OCI-LY3 (cell line): ENCODE data around the gene KDM4B.

ENCODE experiments used
- H2AFZ ChIP-seq: fragments of 200-600, 300-600 bp; shearing (Covaris generic); 2 replicates; pipeline ENCODE4 v1.6.0; 2014; ENCODE audit warnings: antibody characterized with exemption, low read depth, low read length
- H3K27ac ChIP-seq: fragments of 200-600, 300-600 bp; sonication (generic); 2 replicates; pipeline ENCODE4 v1.5.1; 2014; ENCODE audit warnings: mild to moderate bottlenecking, low read length, moderate library complexity, mixed read lengths
- H3K27me3 ChIP-seq: fragments of 200-600, 300-600 bp; sonication (generic); 2 replicates; pipeline ENCODE4 v1.6.1; 2014; ENCODE audit warnings: low read depth, low read length, mixed read lengths
- H3K36me3 ChIP-seq: fragments of 200-600, 300-600 bp; sonication (generic); replicated peaks from 2 replicates; pipeline ENCODE3; 2014; ENCODE audit warnings: low read depth, low read length, mixed read lengths
- H3K4me1 ChIP-seq: fragments of 300-600, 200-600 bp; sonication (generic); 2 replicates; pipeline ENCODE4 v1.6.1; 2014; ENCODE audit warnings: low read length, mixed read lengths
- H3K4me2 ChIP-seq: fragments of 200-600, 300-600 bp; sonication (generic); 2 replicates; pipeline ENCODE4 v1.6.1; 2014; ENCODE audit warnings: low read length, mixed read lengths
- H3K4me3 ChIP-seq: fragments of 300-600, 200-600 bp; sonication (generic); 2 replicates; pipeline ENCODE4 v1.5.1; 2014; ENCODE audit warnings: antibody characterized with exemption, mild to moderate bottlenecking, low read length, moderate library complexity
- H3K79me2 ChIP-seq: fragments of 300-600, 200-600 bp; shearing (Covaris generic); 2 replicates; pipeline ENCODE4 v1.6.1; 2014; ENCODE audit warnings: mild to moderate bottlenecking, low read length, mixed read lengths
- H3K9ac ChIP-seq: fragments of 300-600, 200-600 bp; shearing (Covaris generic); 2 replicates; pipeline ENCODE4 v1.6.0; 2014; ENCODE audit warnings: mild to moderate bottlenecking, low read length, moderate library complexity
- H3K9me3 ChIP-seq: fragments of 200-600, 300-600 bp; shearing (Covaris generic); 2 replicates; pipeline ENCODE4 v1.6.1; 2014; ENCODE audit warnings: low read length, mixed read lengths; ENCODE audit not compliant: insufficient read depth
- H4K20me1 ChIP-seq: fragments of 200-600, 300-600 bp; sonication (generic); 2 replicates; pipeline ENCODE4 v1.6.1; 2016; ENCODE audit warnings: low read length, mixed read lengths; ENCODE audit not compliant: insufficient read depth
- EZH2phosphoT487 ChIP-seq: fragments of 200-600 bp; shearing (Covaris generic); IDR thresholded peaks from 2 replicates; pipeline ENCODE4 v1.6.1; 2018; ENCODE audit warnings: antibody characterized with exemption, mixed run types, low read depth
- TF ChIP-seq, protein P1 (sequence below): fragments of 200-600, 300-600 bp; sonication (generic); IDR thresholded peaks from 2 replicates; pipeline ENCODE4 v1.5.1; 2014; ENCODE audit warnings: antibody characterized with exemption, low read length, low read depth

Gene KDM4B

DNA sequence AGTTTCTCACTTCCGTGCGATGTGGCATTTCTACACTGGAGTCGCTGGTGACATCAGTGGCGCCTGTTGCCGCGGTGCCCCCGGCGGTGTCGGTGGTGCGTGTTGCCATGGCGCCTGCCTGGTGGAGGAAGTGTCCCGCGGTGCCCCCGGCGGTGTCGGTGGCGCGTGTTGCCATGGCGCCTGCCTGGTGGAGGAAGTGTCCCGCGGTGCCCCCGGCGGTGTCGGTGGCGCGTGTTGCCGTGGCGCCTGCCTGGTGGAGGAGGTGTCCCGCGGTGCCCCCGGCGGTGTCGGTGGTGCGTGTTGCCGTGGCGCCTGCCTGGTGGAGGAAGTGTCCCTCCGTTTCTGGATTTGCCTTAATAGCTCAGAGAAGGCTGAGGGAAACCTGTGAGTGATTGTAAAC is 127.6 kb downstream of the KDM4B start:
- Histone ChIP-seq H3K36me3 (peaks cover 43% of the 10 kb centered on the region), H2AFZ (no peak overlapping the region), H3K27me3 (no peaks in the 10 kb centered on the region), H3K4me1 (no peaks in the 10 kb centered on the region), H3K79me2 (no peaks in the 10 kb centered on the region), H3K4me2 (no peak overlapping the region), H3K27ac (no peak overlapping the region), H3K9ac (no peak overlapping the region), H4K20me1 (peaks cover 14% of the 10 kb centered on the region), H3K9me3 (peaks cover 17% of the 10 kb centered on the region), H3K4me3 (no peak overlapping the region)
- TF ChIP-seq, protein P1, sequence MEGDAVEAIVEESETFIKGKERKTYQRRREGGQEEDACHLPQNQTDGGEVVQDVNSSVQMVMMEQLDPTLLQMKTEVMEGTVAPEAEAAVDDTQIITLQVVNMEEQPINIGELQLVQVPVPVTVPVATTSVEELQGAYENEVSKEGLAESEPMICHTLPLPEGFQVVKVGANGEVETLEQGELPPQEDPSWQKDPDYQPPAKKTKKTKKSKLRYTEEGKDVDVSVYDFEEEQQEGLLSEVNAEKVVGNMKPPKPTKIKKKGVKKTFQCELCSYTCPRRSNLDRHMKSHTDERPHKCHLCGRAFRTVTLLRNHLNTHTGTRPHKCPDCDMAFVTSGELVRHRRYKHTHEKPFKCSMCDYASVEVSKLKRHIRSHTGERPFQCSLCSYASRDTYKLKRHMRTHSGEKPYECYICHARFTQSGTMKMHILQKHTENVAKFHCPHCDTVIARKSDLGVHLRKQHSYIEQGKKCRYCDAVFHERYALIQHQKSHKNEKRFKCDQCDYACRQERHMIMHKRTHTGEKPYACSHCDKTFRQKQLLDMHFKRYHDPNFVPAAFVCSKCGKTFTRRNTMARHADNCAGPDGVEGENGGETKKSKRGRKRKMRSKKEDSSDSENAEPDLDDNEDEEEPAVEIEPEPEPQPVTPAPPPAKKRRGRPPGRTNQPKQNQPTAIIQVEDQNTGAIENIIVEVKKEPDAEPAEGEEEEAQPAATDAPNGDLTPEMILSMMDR = no peak
- no peak for TF ChIP-seq EZH2phosphoT487

DNA sequence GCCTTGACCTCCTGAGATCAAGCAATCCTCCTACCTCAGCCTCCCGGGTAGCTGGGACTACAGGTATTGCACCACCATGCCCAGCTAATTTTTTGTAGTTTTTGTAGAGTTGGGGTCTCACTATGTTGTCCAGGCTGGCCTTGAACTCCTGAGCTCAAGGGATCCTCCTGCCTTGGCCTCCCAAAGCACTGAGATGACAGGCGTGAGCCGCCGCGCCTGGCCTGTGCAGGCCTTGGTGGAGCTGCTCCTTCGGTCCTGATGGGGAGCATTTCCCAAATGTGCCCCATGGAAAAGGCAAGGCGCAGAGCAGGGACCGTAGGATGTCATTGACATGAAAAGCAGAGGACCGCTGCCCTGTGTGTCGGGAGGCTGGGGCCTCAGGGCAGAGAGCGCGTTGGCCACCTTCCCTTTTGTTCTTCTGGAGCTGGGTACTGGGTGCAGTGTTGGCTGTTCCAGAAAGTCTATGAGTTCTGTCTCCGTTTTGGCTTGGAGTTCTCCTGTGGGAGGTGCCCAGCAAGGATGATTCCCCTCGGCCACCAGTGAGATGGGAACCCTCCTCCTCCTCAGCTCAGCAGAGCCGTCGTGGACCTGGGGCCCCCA is 128.5 kb downstream of the KDM4B start:
- Histone ChIP-seq H3K4me3 (no peak overlapping the region), H3K27me3 (no peaks in the 10 kb centered on the region), H3K79me2 (no peaks in the 10 kb centered on the region), H3K27ac (no peak overlapping the region), H3K4me1 (no peaks in the 10 kb centered on the region), H3K4me2 (no peak overlapping the region), H4K20me1 (peaks cover 14% of the 10 kb centered on the region; the same call in 1 of the 2 replicates), H2AFZ (no peak overlapping the region), H3K9ac (no peak overlapping the region), H3K36me3 (peaks cover 43% of the 10 kb centered on the region), H3K9me3 (peaks cover 17% of the 10 kb centered on the region)
- TF ChIP-seq, protein P1 = no peak
- no peak for TF ChIP-seq EZH2phosphoT487

DNA sequence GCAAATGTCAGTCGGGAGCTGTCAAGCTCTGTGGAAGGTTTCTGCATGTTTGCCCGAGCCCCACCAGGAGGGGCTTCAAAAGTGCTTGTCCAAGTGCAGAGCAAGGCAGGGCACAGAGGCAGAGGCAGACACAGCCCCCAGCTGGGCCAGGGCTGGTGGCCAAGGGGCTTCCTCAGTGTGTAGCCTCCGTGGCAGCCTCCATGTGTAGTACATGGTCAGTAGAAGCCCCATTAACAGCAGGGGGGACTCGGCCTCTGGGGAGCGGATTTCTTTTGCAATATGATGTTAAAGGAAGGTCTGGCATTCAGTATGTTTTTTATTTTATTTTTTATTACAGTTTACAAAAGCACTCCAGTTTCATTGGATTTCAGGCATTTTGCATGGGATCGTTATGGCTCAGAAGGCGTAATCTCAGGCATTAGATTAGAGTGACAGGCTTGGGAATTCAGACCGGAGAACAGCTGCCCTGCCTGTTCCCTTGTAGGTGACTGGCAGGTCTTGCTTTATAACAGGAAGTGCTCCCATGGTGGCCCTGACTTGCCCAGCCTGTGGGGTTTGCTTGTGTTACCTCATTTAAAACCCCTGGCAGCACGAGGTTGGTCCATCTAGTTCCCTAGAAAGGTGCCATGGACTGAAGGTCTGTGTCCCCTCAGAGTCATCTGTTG is 129.2 kb downstream of the KDM4B start:
- H3K9me3 ChIP-seq = peaks cover 17% of the 10 kb centered on the region
- H3K9ac ChIP-seq = no peak overlapping the region
- H3K36me3 ChIP-seq = peaks cover 43% of the 10 kb centered on the region
- H3K27me3 ChIP-seq = no peaks in the 10 kb centered on the region
- no peak overlapping the region for H3K27ac ChIP-seq
- no peaks in the 10 kb centered on the region for H3K79me2 ChIP-seq
- H4K20me1 ChIP-seq = peaks cover 14% of the 10 kb centered on the region; the same call in 1 of the 2 replicates
- no peak overlapping the region for H3K4me2 ChIP-seq
- no peak overlapping the region for H2AFZ ChIP-seq
- H3K4me1 ChIP-seq = no peaks in the 10 kb centered on the region
- no peak for TF ChIP-seq EZH2phosphoT487
- TF ChIP-seq, protein P1 = no peak
- H3K4me3 ChIP-seq = no peak overlapping the region

DNA sequence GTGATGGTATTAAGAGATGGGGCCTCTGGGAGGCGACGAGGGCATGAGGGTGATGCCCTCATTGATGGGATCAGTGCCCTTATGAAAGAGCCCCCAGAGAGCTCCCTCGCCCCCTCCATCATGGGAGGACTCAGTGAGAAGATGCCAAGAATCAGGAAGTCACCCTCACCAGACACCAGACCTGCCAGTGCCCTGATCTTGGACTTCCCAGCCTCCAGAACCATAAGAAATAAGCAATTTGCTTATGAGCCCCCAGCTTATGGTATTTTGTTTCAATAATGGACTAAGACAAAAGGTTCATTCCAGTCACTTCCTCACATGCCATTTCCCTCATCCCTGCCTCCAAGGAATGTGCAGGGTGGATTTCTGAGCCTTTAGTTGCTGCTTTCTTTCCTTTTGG is 129.7 kb downstream of the KDM4B start:
- no peak overlapping the region for H3K9ac ChIP-seq
- peaks cover 17% of the 10 kb centered on the region for H3K9me3 ChIP-seq
- H3K79me2 ChIP-seq = no peaks in the 10 kb centered on the region
- peaks cover 43% of the 10 kb centered on the region for H3K36me3 ChIP-seq
- peaks cover 13% of the 10 kb centered on the region; the same call in 1 of the 2 replicates for H4K20me1 ChIP-seq
- no peak overlapping the region for H3K4me2 ChIP-seq
- no peaks in the 10 kb centered on the region for H3K4me1 ChIP-seq
- H3K4me3 ChIP-seq = no peak overlapping the region
- H3K27me3 ChIP-seq = no peaks in the 10 kb centered on the region
- no peak overlapping the region for H2AFZ ChIP-seq
- H3K27ac ChIP-seq = no peak overlapping the region
- TF ChIP-seq, protein P1 = no peak
- no peak for TF ChIP-seq EZH2phosphoT487
